ENCODE results near the gene RNU6-9.

DNA sequence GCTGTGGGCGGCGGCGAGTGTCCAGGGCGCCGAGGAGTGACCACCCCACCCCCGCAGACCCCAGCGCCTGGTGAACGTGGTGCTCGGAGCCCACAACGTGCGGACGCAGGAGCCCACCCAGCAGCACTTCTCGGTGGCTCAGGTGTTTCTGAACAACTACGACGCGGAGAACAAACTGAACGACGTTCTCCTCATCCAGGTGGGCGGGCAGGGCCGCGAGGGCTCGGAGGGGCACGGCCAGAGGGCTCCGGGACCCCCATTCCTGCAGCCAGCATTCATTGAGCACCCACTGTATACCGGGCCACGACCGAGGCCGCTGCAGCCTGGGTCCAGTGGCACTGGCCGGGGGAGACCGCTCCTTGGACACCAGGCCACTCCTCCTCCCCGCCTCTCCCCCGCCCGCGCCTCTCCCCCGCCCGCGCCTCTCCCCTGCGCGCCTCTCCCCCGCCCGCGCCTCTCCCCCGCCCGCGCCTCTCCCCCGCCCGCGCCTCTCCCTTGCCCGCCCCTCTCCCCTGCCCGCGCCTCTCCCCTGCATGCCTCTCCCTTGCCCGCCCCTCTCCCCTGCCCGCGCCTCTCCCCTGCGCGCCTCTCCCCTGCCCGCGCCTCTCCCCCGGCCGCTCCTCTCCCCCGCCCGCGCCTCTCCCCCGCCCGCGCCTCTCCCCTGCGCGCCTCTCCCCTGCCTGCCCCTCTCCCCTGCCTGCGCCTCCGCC is 49.3 kb upstream of the RNU6-9 start:
- TF ChIP-seq EZH2 (conservative IDR thresholded peaks at IDR 0.05; ENCODE audit: low read depth, low read length) (no peak), ZFP1 (CRISPR knock-in tag; IDR thresholded peaks at IDR 0.05) (no peak)

All from HepG2 (cell line).